K562 (cell line): Measurements from ENCODE around the gene ZNF800. TPM values are rescaled to one million over a fixed set of nuclear protein-coding genes. Genes with fewer than 3 reads are reported as not detected.

ENCODE experiments used
- AFF4 ChIP-seq: sonication (generic); formaldehyde crosslinking; IDR thresholded peaks from 2 replicates; pipeline ENCODE4 v1.8.0; 2023; ENCODE audit warnings: mild to moderate bottlenecking, missing genetic modification reagents
- DPF2 ChIP-seq: fragments of 450-650 bp; IDR thresholded peaks from 2 replicates; pipeline ENCODE4 v1.6.1; 2016
- E2F5 ChIP-seq: sonication (generic); formaldehyde crosslinking; IDR thresholded peaks from 2 replicates; pipeline ENCODE4 v1.8.0; 2022; ENCODE audit warnings: mild to moderate bottlenecking, missing genetic modification reagents
- ELK1 ChIP-seq: sonication (generic); formaldehyde crosslinking; IDR thresholded peaks from 2 replicates; pipeline ENCODE4 v1.8.1; 2022; ENCODE audit warnings: missing genetic modification reagents
- FOXA3 ChIP-seq, 2 experiments: fragments of 450-650 bp in 1 of 2; sonication (generic) in 1 of 2; formaldehyde crosslinking; IDR thresholded peaks in 1 of 2; conservative IDR thresholded peaks in 1 of 2; 2 replicates each; pipeline versions ENCODE4 v1.4.0 to v1.8.0; 2020 to 2022; ENCODE audit warnings: mild to moderate bottlenecking in 2 of 2, missing genetic modification reagents in 1 of 2
- HNRNPK ChIP-seq: fragments of 200-400 bp; formaldehyde crosslinking; IDR thresholded peaks from one replicate; pipeline ENCODE4 v1.6.1; 2018; ENCODE audit warnings: mild to moderate bottlenecking, low read depth, low read length; ENCODE audit not compliant: poor library complexity, severe bottlenecking
- KLF1 ChIP-seq: fragments of 450-650 bp; IDR thresholded peaks from 2 replicates; pipeline ENCODE4 v1.6.1; 2016; ENCODE audit warnings: missing genetic modification characterization, missing compliant biosample characterization
- MCM5 ChIP-seq: fragments of 450-650 bp; IDR thresholded peaks from 2 replicates; pipeline ENCODE4 v1.6.1; 2016; ENCODE audit warnings: low read depth
- PCBP1 ChIP-seq: fragments of 200-400 bp; formaldehyde crosslinking; IDR thresholded peaks from 2 replicates; pipeline ENCODE4 v1.6.1; 2018; ENCODE audit warnings: mild to moderate bottlenecking, low read depth, low read length; ENCODE audit not compliant: poor library complexity, severe bottlenecking
- PTBP1 ChIP-seq: fragments of 200-400 bp; formaldehyde crosslinking; IDR thresholded peaks from 2 replicates; pipeline ENCODE4 v1.6.1; 2017; ENCODE audit warnings: low read depth, low read length
- SAFB ChIP-seq: fragments of 200-400 bp; formaldehyde crosslinking; IDR thresholded peaks from 2 replicates; pipeline ENCODE4 v1.6.1; 2017; ENCODE audit warnings: low read depth, low read length, borderline replicate concordance
- SIX5 ChIP-seq, 2 experiments: IDR thresholded peaks; 2 replicates each; pipeline ENCODE4 v1.6.1; 2011; ENCODE audit warnings: low read length in 2 of 2, borderline replicate concordance in 1 of 2, low read depth in 1 of 2, mild to moderate bottlenecking in 1 of 2, moderate library complexity in 1 of 2; ENCODE audit not compliant: insufficient read depth in 1 of 2
- SRSF1 ChIP-seq: fragments of 200-400 bp; formaldehyde crosslinking; IDR thresholded peaks from 2 replicates; pipeline ENCODE4 v1.6.1; 2017; ENCODE audit warnings: mild to moderate bottlenecking, low read depth, low read length, moderate library complexity
- ZNF280A ChIP-seq: fragments of 450-650 bp; IDR thresholded peaks from 2 replicates; pipeline ENCODE4 v1.6.1; 2018; ENCODE audit warnings: mild to moderate bottlenecking, low read depth; ENCODE audit not compliant: partially characterized antibody
- ZNF561 ChIP-seq: fragments of 450-650 bp; formaldehyde crosslinking; conservative IDR thresholded peaks from 2 replicates; pipeline ENCODE4 v1.4.0; 2020; ENCODE audit warnings: mild to moderate bottlenecking, moderate library complexity
- ZNF740 ChIP-seq, 3 experiments: fragments of 200-800 bp in 1 of 3; sonication (Bioruptor generic) in 1 of 3; sonication (generic) in 1 of 3; formaldehyde crosslinking in 1 of 3; IDR thresholded peaks; 2 replicates each; pipeline versions ENCODE4 v1.6.1 to v1.8.0; 2016 to 2022; ENCODE audit warnings: mild to moderate bottlenecking in 2 of 3, missing compliant biosample characterization in 2 of 3, missing genetic modification characterization in 2 of 3, missing genetic modification reagents in 1 of 3
- ZNF76 ChIP-seq: fragments of 250-450 bp; sonication (Bioruptor Pico); IDR thresholded peaks from 2 replicates; pipeline ENCODE4 v1.4.0; 2020; ENCODE audit warnings: mild to moderate bottlenecking, moderate library complexity, borderline replicate concordance
- polyA plus RNA-seq, 8 experiments: library from polyadenylated mRNA; depleted of rRNA in 4 of 8; stranded (reverse) in 5 of 8; unstranded in 3 of 8; fragments of >200 nt; fragmentation: Nextera tagmentation in 2 of 8; fragmentation: Illumina TruSeq in 1 of 8; extraction: Ambion mirVana in 2 of 8; extraction: Trizol in 1 of 8; gene quantifications; 2 replicates each; pipeline versions ENCODE4 v1.2.1 to v1.2.3, GENCODE V29; 2011 to 2014; ENCODE audit warnings: inconsistent platforms in 1 of 8, missing spikeins in 1 of 8
- total RNA-seq, 7 experiments: library from RNA; depleted of rRNA in 6 of 7; stranded (reverse); fragments of >200 nt in 6 of 7; fragmentation: Illumina TruSeq in 2 of 7; extraction: Trizol in 2 of 7; gene quantifications; 2 replicates each; pipeline versions ENCODE4 v1.2.1 to v1.2.3, GENCODE V29; 2011 to 2021; ENCODE audit warnings: low replicate concordance in 1 of 7

The ZNF800 gene
- total and polyA plus RNA-seq, 9 of the 15 experiments (the other 6 are each of a cell fraction or from before 2014, with no cell fraction given): 7.5 to 58.3 (median 33.4) TPM

- no peak for TF ChIP-seq SIX5 (IDR thresholded peaks at IDR 0.05; ENCODE audit: borderline replicate concordance in 1 of 2, insufficient read depth in 1 of 2, low read depth in 1 of 2, low read length in 2 of 2)
- no peak for TF ChIP-seq SAFB
- TF ChIP-seq ELK1 (CRISPR knock-in tag): no peak
- no peak for TF ChIP-seq E2F5 (CRISPR knock-in tag)
- TF ChIP-seq HNRNPK: peak; percentile 79
- no peak for TF ChIP-seq ZNF280A
- TF ChIP-seq ZNF76 (CRISPR knock-in tag): no peak
- no peak for TF ChIP-seq MCM5
- TF ChIP-seq DPF2: no peak
- no peak for TF ChIP-seq KLF1 (tag)
- no peak for TF ChIP-seq AFF4 (CRISPR knock-in tag)
- no peak for TF ChIP-seq SRSF1
- TF ChIP-seq ZNF740 (CRISPR knock-in tag; IDR thresholded peaks at IDR 0.05): no peak
- TF ChIP-seq ZNF740 (tag; IDR thresholded peaks at IDR 0.05): peak in 1 of 2 experiments; percentile 93; a peak in 2 of 4 replicates
- TF ChIP-seq PCBP1: peak; percentile 25
- TF ChIP-seq PTBP1: no peak
- TF ChIP-seq FOXA3 (CRISPR knock-in tag; conservative IDR thresholded peaks at IDR 0.05 in 1 of 2, IDR thresholded peaks at IDR 0.05 in 1 of 2): no peak
- no peak for TF ChIP-seq ZNF561
These were observed 12.9 kb downstream of the ZNF800 start (continued) for GRCh38 chr7:127379642-127380041.
